Measurements from ENCODE around the gene OR2T1. TPM values are rescaled to one million over a fixed set of nuclear protein-coding genes. Genes with fewer than 3 reads are reported as not detected.
"Not testable (repeated sequence)": the region's sequence is repeated elsewhere in the genome, so short reads cannot be mapped to it uniquely, and the experiment has no call there.

The OR2T1 gene
- total RNA-seq, 4 donors from 2014 or later = not detected

- TF ChIP-seq CTCF (IDR thresholded peaks at IDR 0.05) = no peak
- TF ChIP-seq POLR2A (IDR thresholded peaks at IDR 0.05) = no peak
- 64% methylated on average over 8 of the region's 8 CpGs for WGBS, 2 donors
- no peak overlapping the region for H3K4me3 ChIP-seq (ENCODE audit: low read depth, poor library complexity, severe bottlenecking)
- no peak for DNase-seq (ENCODE audit: low spot score in 2 of 2)
- intact Hi-C loops (cut with DNase I; ENCODE audit: low total_unique reads) = no loop called here
These were observed 4.2 kb downstream of the OR2T1 start for GRCh38 chr1:248406721-248407692.

GRCh38 chr1:248416226-248416625 is 13.4 kb downstream of the OR2T1 start:
- intact Hi-C loops (cut with DNase I; ENCODE audit: low total_unique reads) = no loop called here
- WGBS, 2 donors = 47 to 51% methylated on average over 3 of the region's 3 CpGs
- no peak for DNase-seq (ENCODE audit: low spot score in 2 of 2)
- H3K4me3 ChIP-seq (ENCODE audit: low read depth, poor library complexity, severe bottlenecking) = no peak overlapping the region
- TF ChIP-seq CTCF (IDR thresholded peaks at IDR 0.05) (no peak), POLR2A (IDR thresholded peaks at IDR 0.05) (no peak)

GRCh38 chr1:248417854-248418253 is 15.0 kb downstream of the OR2T1 start:
- intact Hi-C loops (cut with DNase I; ENCODE audit: low total_unique reads) = no loop called here
- no peak for DNase-seq (ENCODE audit: low spot score in 2 of 2)
- WGBS, 2 donors = 69 to 78% methylated on average over 2 of the region's 2 CpGs
- TF ChIP-seq POLR2A (IDR thresholded peaks at IDR 0.05) (no peak), CTCF (IDR thresholded peaks at IDR 0.05) (no peak)
- no peak overlapping the region for H3K4me3 ChIP-seq (ENCODE audit: low read depth, poor library complexity, severe bottlenecking)

GRCh38 chr1:248421384-248421783 is 18.5 kb downstream of the OR2T1 start:
- DNase-seq (ENCODE audit: low spot score in 2 of 2) = no peak
- 14 to 21% methylated on average over 1 of the region's 1 CpG for WGBS, 2 donors
- TF ChIP-seq POLR2A (IDR thresholded peaks at IDR 0.05) = no peak
- TF ChIP-seq CTCF (IDR thresholded peaks at IDR 0.05) = no peak
- intact Hi-C loops (cut with DNase I; ENCODE audit: low total_unique reads) = no loop called here
- H3K4me3 ChIP-seq (ENCODE audit: low read depth, poor library complexity, severe bottlenecking) = no peak overlapping the region

GRCh38 chr1:248427526-248428191 is 24.8 kb downstream of the OR2T1 start:
- DNase-seq (ENCODE audit: low spot score in 2 of 2); intact Hi-C loops (cut with DNase I; ENCODE audit: low total_unique reads); H3K4me3 ChIP-seq (ENCODE audit: low read depth, poor library complexity, severe bottlenecking): not testable (repeated sequence)
- 56 to 69% methylated on average over 3 of the region's 3 CpGs for WGBS, 2 donors

- DNase-seq (ENCODE audit: low spot score in 2 of 2); H3K4me3 ChIP-seq (ENCODE audit: low read depth, poor library complexity, severe bottlenecking); intact Hi-C loops (cut with DNase I; ENCODE audit: low total_unique reads): not testable (repeated sequence)
- WGBS, 2 donors = 82 to 85% methylated on average over 3 of the region's 3 CpGs
These were observed 25.3 kb downstream of the OR2T1 start for GRCh38 chr1:248428192-248428533.

GRCh38 chr1:248431683-248432082 is 28.8 kb downstream of the OR2T1 start:
- not testable (repeated sequence) for DNase-seq (ENCODE audit: low spot score in 2 of 2); H3K4me3 ChIP-seq (ENCODE audit: low read depth, poor library complexity, severe bottlenecking)
- intact Hi-C loops (cut with DNase I; ENCODE audit: low total_unique reads) = loop anchor here (10.0 kb wide), 1 partner anchor 223 kb away; the partner anchor contains the start of gene OR2T27
- WGBS, 2 donors = 69% methylated on average over 11 of the region's 11 CpGs

GRCh38 chr1:248432201-248432600 is 29.4 kb downstream of the OR2T1 start:
- 68 to 74% methylated on average over 4 of the region's 4 CpGs for WGBS, 2 donors

GRCh38 chr1:248433811-248434415 is 31.1 kb downstream of the OR2T1 start:
- H3K4me3 ChIP-seq (ENCODE audit: low read depth, poor library complexity, severe bottlenecking); DNase-seq (ENCODE audit: low spot score in 2 of 2): not testable (repeated sequence)
- intact Hi-C loops (cut with DNase I; ENCODE audit: low total_unique reads) = loop anchor here (10.0 kb wide), 1 partner anchor 221 kb away; the partner anchor contains the start of gene OR2T27
- WGBS, 2 donors = 90 to 92% methylated on average over 35 to 38 of the region's 38 CpGs

More at GRCh38 chr1:248432201-248432600, 29.4 kb downstream of the OR2T1 start:
- H3K4me3 ChIP-seq (ENCODE audit: low read depth, poor library complexity, severe bottlenecking); DNase-seq (ENCODE audit: low spot score in 2 of 2): not testable (repeated sequence)
- intact Hi-C loops (cut with DNase I; ENCODE audit: low total_unique reads) = loop anchor here (10.0 kb wide), 1 partner anchor 223 kb away; the partner anchor contains the start of gene OR2T27

- not testable (repeated sequence) for DNase-seq (ENCODE audit: low spot score in 2 of 2); H3K4me3 ChIP-seq (ENCODE audit: low read depth, poor library complexity, severe bottlenecking)
- intact Hi-C loops (cut with DNase I; ENCODE audit: low total_unique reads) = loop anchor here (10.0 kb wide), 1 partner anchor 220 kb away; the partner anchor contains the start of gene OR2T27
- 73 to 77% methylated on average over 6 of the region's 6 CpGs for WGBS, 2 donors
These were observed 32.1 kb downstream of the OR2T1 start for GRCh38 chr1:248434913-248435312.

All from lower leg skin (tissue), 4 donors.